ENCODE data around the gene TLX1. TPM values are rescaled to one million over a fixed set of nuclear protein-coding genes. Genes with fewer than 3 reads are reported as not detected.

The TLX1 gene
- polyA plus RNA-seq, 1 experiment, result not detected

DNA sequence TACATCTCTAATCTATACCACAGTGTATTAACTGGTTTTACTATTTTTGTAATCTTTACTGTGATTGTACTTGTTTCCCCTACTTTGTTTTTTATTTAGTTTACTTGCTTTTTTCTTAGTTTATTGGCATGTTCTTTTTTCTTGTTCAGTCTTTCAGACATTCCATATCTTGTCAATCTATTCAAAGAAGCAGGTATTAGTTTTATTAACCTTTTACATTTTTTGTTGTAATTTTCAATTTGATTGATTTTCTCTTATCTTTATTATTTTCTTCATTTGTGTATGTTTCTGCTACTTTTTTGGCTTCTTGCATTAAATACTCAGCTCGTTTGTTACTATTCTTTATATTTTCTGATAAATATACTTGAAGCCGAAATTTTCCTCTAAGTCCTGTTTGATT lies 41.6 kb downstream of the TLX1 start:
- Histone ChIP-seq H3K36me3 (ENCODE audit: control insufficient read depth, insufficient read depth, low read length) (no peaks in the 10 kb centered on the region), H3K4me3 (ENCODE audit: low read depth, low read length) (no peak overlapping the region), H3K27me3 (ENCODE audit: control insufficient read depth, insufficient read depth, low read length) (peaks cover 3% of the 10 kb centered on the region)
- TF ChIP-seq, protein P1, sequence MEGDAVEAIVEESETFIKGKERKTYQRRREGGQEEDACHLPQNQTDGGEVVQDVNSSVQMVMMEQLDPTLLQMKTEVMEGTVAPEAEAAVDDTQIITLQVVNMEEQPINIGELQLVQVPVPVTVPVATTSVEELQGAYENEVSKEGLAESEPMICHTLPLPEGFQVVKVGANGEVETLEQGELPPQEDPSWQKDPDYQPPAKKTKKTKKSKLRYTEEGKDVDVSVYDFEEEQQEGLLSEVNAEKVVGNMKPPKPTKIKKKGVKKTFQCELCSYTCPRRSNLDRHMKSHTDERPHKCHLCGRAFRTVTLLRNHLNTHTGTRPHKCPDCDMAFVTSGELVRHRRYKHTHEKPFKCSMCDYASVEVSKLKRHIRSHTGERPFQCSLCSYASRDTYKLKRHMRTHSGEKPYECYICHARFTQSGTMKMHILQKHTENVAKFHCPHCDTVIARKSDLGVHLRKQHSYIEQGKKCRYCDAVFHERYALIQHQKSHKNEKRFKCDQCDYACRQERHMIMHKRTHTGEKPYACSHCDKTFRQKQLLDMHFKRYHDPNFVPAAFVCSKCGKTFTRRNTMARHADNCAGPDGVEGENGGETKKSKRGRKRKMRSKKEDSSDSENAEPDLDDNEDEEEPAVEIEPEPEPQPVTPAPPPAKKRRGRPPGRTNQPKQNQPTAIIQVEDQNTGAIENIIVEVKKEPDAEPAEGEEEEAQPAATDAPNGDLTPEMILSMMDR (IDR thresholded peaks at IDR 0.05; ENCODE audit: insufficient read depth, low read depth, low read length), result no peak
- DNase-seq (ENCODE audit: low read depth), result no peak
- ChIA-PET POLR2A (no interaction called here), CTCF (interaction anchor here (5.2 kb wide), 1 partner anchor 12 kb away, joined by 26 read pairs; no protein-coding TSS in a partner anchor)

DNA sequence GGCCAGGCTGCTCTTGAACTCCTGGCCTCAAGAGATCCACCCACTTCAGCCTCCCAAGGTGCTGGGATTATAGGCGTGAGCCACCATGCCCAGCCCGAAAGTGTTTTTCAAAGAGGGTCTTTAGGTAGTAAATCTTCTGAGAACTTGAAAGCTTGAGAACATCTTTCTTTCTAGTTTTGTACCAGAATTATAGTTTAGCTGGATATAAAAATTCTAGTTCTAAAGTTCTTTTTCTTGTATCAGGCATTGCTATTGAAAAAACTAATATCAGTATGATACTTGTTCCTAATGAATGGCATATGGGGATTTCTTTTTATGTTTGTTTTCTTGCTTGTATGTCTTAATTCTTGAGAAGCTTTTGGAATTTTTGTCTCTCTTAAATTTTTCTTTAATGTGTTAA lies 43.2 kb downstream of the TLX1 start:
- TF ChIP-seq, protein P1 (IDR thresholded peaks at IDR 0.05; ENCODE audit: insufficient read depth, low read depth, low read length), result no peak
- DNase-seq (ENCODE audit: low read depth), result no peak
- ChIA-PET CTCF (interaction anchor here (1.2 to 5.2 kb wide), 2 partner anchors 13 to 78 kb away, joined by 5 to 26 read pairs; no protein-coding TSS in a partner anchor), POLR2A (no interaction called here)
- Histone ChIP-seq H3K4me3 (ENCODE audit: low read depth, low read length) (no peak overlapping the region), H3K27me3 (ENCODE audit: control insufficient read depth, insufficient read depth, low read length) (peaks cover 7% of the 10 kb centered on the region), H3K36me3 (ENCODE audit: control insufficient read depth, insufficient read depth, low read length) (no peaks in the 10 kb centered on the region)

DNA sequence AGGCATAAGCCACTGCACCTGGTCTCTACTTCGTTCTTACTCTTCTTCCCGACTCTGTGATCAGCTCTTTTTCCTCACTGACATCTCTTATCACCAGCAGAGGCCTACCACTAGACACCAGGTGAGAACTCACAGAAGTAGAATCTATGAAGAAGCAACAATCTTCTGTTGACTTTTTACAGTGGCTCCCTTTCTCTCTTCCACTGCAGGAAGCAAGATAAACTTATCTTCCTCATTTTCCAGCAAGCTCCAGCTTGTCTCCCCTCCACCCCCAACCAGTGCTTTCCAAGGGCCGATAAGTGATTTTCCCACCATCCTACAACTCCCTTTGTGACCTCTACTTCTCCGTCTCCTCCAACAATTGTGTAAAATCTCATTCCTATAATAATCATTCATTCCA lies 45.5 kb downstream of the TLX1 start:
- no peak for DNase-seq (ENCODE audit: low read depth)
- Histone ChIP-seq H3K4me3 (ENCODE audit: low read depth, low read length) (no peak overlapping the region), H3K36me3 (ENCODE audit: control insufficient read depth, insufficient read depth, low read length) (no peaks in the 10 kb centered on the region), H3K27me3 (ENCODE audit: control insufficient read depth, insufficient read depth, low read length) (peaks cover 7% of the 10 kb centered on the region)
- ChIA-PET POLR2A (no interaction called here), CTCF (no interaction called here)
- TF ChIP-seq, protein P1 (IDR thresholded peaks at IDR 0.05; ENCODE audit: insufficient read depth, low read depth, low read length), result no peak

DNA sequence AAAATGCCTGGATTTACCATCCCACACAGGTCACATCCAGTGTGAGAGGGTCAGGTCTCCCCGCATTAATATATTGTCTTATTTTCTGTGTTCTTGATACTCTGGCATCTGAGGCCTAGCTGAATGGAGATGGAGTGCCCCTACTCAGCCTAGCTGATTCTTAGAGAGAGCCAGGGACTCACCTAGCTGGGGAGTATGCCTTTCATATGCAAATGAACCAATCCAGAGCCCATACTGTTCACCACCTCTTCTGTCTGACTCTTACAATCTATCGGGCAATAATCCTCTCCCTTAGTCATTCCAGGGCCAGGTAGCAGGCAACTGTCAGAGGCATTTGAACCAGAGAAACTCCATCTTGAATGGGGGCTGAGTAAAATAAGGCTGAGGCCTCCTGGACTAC lies 51.8 kb downstream of the TLX1 start:
- Histone ChIP-seq H3K36me3 (ENCODE audit: control insufficient read depth, insufficient read depth, low read length) (no peaks in the 10 kb centered on the region), H3K4me3 (ENCODE audit: low read depth, low read length) (no peak overlapping the region), H3K27me3 (ENCODE audit: control insufficient read depth, insufficient read depth, low read length) (peaks cover 14% of the 10 kb centered on the region)
- ChIA-PET CTCF (interaction anchor here (0.6 to 1.0 kb wide), 2 partner anchors 27 to 751 kb away, joined by 3 to 4 read pairs; no protein-coding TSS in a partner anchor), POLR2A (no interaction called here)
- DNase-seq (ENCODE audit: low read depth), result no peak
- TF ChIP-seq, protein P1 (IDR thresholded peaks at IDR 0.05; ENCODE audit: insufficient read depth, low read depth, low read length), result no peak

DNA sequence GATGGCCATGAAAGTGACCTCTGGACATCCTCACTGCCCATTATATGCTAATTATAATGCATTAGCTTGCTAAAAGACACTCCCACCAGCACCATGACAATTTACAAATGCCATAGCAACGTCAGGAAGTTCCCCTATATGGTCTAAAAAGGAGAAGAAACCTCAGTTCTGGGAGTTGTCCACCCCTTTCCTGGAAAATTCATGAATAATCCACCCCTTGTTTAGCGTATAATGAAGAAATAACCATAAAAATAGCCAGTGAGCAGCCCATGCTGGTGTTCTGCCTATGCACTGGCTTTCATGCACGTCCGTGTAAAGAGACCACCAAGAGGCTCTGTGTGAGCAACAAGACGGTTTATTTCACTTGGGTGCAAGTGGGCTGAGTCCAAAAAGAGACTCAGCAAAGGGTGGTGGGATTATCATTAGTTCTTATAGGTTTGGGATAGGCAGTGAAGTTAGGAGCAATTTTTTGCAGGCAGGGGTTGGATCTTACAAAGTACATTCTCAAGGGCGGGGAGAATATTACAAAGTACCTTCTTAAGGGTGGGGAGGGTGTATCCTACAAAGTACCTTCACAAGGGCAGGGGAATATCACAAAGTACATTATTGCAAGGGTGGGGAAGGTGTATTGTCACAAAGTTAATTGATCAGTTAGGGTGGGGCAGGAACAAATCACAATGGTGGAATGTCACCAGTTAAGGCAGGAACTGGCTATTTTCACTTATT lies 52.5 kb downstream of the TLX1 start:
- Histone ChIP-seq H3K27me3 (ENCODE audit: control insufficient read depth, insufficient read depth, low read length) (peaks cover 12% of the 10 kb centered on the region), H3K4me3 (ENCODE audit: low read depth, low read length) (no peak overlapping the region), H3K36me3 (ENCODE audit: control insufficient read depth, insufficient read depth, low read length) (no peaks in the 10 kb centered on the region)
- ChIA-PET CTCF (interaction anchor here (1.0 kb wide), 1 partner anchor 27 kb away, joined by 4 read pairs; no protein-coding TSS in a partner anchor), POLR2A (no interaction called here)
- TF ChIP-seq, protein P1 (IDR thresholded peaks at IDR 0.05; ENCODE audit: insufficient read depth, low read depth, low read length), result no peak
- no peak for DNase-seq (ENCODE audit: low read depth)

Other genes starting within 250 kb of the TLX1 start
- gene SLF2, start 218.3 kb upstream of the TLX1 start, polyA plus RNA-seq (2011; rRNA removed), result 6.8 and 10.1 TPM in 2 replicates
- gene SEMA4G, start 161.8 kb upstream of the TLX1 start, polyA plus RNA-seq (2011; rRNA removed), result 4.2 and 4.3 TPM in 2 replicates
- gene MRPL43, start 143.8 kb upstream of the TLX1 start, polyA plus RNA-seq (2011; rRNA removed), result 77.3 and 123 TPM in 2 replicates
- 4.7 and 5.5 TPM in 2 replicates for gene TWNK, start 143.8 kb upstream of the TLX1 start, polyA plus RNA-seq (2011; rRNA removed)
- gene LZTS2, start 131.5 kb upstream of the TLX1 start, polyA plus RNA-seq (2011; rRNA removed), result 47.5 and 81.5 TPM in 2 replicates
- 0.53 and 0.86 TPM in 2 replicates for gene PDZD7, start 100.2 kb upstream of the TLX1 start, polyA plus RNA-seq (2011; rRNA removed)
- 100 and 125 TPM in 2 replicates for gene SFXN3, start 100.1 kb upstream of the TLX1 start, polyA plus RNA-seq (2011; rRNA removed)
- gene KAZALD1, start 69.3 kb upstream of the TLX1 start, polyA plus RNA-seq (2011; rRNA removed), result 21.4 and 32.4 TPM in 2 replicates
- not detected in 2 replicates for gene LBX1, start 98.2 kb downstream of the TLX1 start, polyA plus RNA-seq (2011; rRNA removed)
- gene BTRC, start 222.9 kb downstream of the TLX1 start, polyA plus RNA-seq (2011; rRNA removed), result 9.1 and 15.1 TPM in 2 replicates

All from BJ (cell line).